Epithelial cell of prostate (primary cell): ENCODE measurements around the gene HLA-DOB.

Source experiments
- DNase-seq: peaks from one replicate; pipeline ENCODE4 v3.0.0-alpha.2; 2011; ENCODE audit warnings: low read depth, low spot score
- H3K27ac ChIP-seq: fragments of 450-650 bp; 2 replicates; pipeline ENCODE4 v1.5.1; 2017; ENCODE audit warnings: mild to moderate bottlenecking

Gene HLA-DOB

GRCh38 chr6:32763421-32763820, 53.4 kb downstream of the HLA-DOB start, which contains the start of gene HLA-DQB2:
Gene HLA-DQB2, minus strand, starts transcription at chr6:32763532. Its CDS starts 62 bp downstream, at chr6:32763470.
- no peak for DNase-seq
- H3K27ac ChIP-seq, result no peak within 1 kb of the TSS
